ENCODE results near the gene RBMS1. TPM values are rescaled to one million over a fixed set of nuclear protein-coding genes. Genes with fewer than 3 reads are reported as not detected.

The RBMS1 gene
- total RNA-seq, 1 experiment from 2014 or later = 77.5 TPM

DNA sequence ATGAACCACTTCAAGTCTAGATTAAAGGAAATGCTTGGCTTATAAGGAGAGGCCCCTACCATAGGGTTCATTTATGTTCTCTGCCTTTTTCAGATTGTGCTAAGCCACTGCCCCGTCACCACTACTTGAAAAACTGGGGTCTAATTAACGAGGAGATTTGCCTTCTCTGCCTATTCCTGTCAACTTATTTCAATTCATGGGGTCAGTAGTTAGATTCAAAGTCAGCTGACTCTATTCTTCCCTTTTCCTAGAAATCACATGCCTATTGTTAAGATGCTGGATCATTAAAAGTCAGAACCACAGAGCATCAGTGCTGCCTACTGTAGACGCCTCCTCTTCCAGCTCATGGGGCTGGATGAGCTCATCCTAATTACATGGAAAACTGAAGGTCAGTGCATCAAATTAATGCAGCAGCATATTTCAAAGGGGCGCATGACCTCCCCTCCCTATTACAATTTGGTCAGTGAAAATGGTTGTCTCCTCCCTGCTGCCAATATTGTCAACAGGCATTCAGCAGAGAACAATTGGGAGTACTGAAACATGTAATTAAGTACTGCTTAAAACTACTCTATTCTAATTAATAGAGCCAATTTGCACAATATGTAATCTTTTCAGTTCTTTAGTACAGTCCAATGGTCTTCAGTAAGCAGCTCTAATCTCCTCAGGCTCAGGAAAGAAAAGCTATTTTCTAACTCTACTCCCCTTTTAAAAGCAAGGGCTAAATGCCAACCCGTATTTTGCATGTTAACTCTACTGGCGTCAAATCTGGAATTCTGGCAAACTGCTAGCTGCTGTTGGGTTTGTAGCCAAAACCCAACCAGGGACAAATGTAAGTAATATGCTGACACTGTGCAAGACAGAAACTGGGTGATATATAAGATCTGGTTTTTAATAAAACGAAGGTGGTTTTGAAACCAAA lies 176.2 kb downstream of the RBMS1 start:
- Histone ChIP-seq H3K79me1 (ENCODE audit: insufficient read depth, low read depth, low read length, poor library complexity, severe bottlenecking) (no peaks in the 10 kb centered on the region), H3T11ph (ENCODE audit: low read length) (no peak overlapping the region), H2BK120ac (ENCODE audit: low read depth, low read length, poor library complexity, severe bottlenecking) (no peak overlapping the region), H3K56ac (ENCODE audit: insufficient read length, low read depth, low read length) (no peak overlapping the region), H2AFZ (ENCODE audit: low read length) (no peak overlapping the region), H3K79me2 (ENCODE audit: insufficient read depth, low read length) (no peaks in the 10 kb centered on the region), H2BK15ac (ENCODE audit: low read depth, low read length) (no peak overlapping the region), H3K18ac (ENCODE audit: insufficient read length, low read depth, low read length) (no peak overlapping the region), H3K4me2 (ENCODE audit: insufficient read depth, insufficient read length, low read length) (no peak overlapping the region), H3K9me3 (ENCODE audit: control insufficient read depth, low read depth, low read length) (no peaks in the 10 kb centered on the region), H4K20me1 (ENCODE audit: control insufficient read depth, insufficient read depth, insufficient read length) (no peaks in the 10 kb centered on the region), H2AK5ac (ENCODE audit: insufficient read length, low read length) (no peak overlapping the region), H2BK12ac (ENCODE audit: insufficient read length, low read depth, low read length) (no peak overlapping the region), H4K8ac (replicated peaks; ENCODE audit: insufficient read length, low read depth, low read length) (no peak overlapping the region), H2BK20ac (ENCODE audit: low read depth, low read length, poor library complexity, severe bottlenecking) (no peak overlapping the region), H4K5ac (ENCODE audit: insufficient read length, low read depth, low read length) (no peak overlapping the region), H3K9ac (ENCODE audit: extremely low read depth, insufficient read length, low read length) (no peak overlapping the region), H3K27me3 (ENCODE audit: insufficient read depth, low read length) (no peaks in the 10 kb centered on the region), H4K91ac (ENCODE audit: insufficient read length, low read depth, low read length) (no peak overlapping the region), H2BK5ac (ENCODE audit: insufficient read length, low read length) (no peak overlapping the region), H3K4ac (ENCODE audit: low read depth, low read length) (no peak overlapping the region), H3K27ac (ENCODE audit: insufficient read length, low read depth, low read length) (no peak overlapping the region), H3K14ac (ENCODE audit: insufficient read depth, low read length) (no peak overlapping the region), H3K23me2 (ENCODE audit: insufficient read length, low read depth, low read length, poor library complexity, severe bottlenecking) (no peaks in the 10 kb centered on the region), H3K4me1 (ENCODE audit: insufficient read depth, low read length) (no peaks in the 10 kb centered on the region; the same call in 1 of the 2 replicates), H3K23ac (ENCODE audit: insufficient read length, low read depth, low read length) (no peak overlapping the region)
- peaks cover 0 to 3% (median 0%) of the 10 kb centered on the region in 3 experiments; a peak in 1 of 7 replicates for H3K36me3 Mint-ChIP-seq (ENCODE audit: insufficient read depth in 1 of 3, low read depth in 3 of 3)
- H3K4me3 Mint-ChIP-seq = no peak overlapping the region
- H3K9me3 Mint-ChIP-seq = no peaks in the 10 kb centered on the region
- DNase-seq = no peak
- peaks cover 16 to 26% of the 10 kb centered on the region in 2 experiments for H3K4me1 Mint-ChIP-seq
- no CpG with 5 or more reads among the region's 7 CpGs for WGBS (ENCODE audit: extremely low coverage, insufficient read length, low lambda C conversion rate)
- no peak overlapping the region for H3K27ac Mint-ChIP-seq
- TF ChIP-seq, protein P1, sequence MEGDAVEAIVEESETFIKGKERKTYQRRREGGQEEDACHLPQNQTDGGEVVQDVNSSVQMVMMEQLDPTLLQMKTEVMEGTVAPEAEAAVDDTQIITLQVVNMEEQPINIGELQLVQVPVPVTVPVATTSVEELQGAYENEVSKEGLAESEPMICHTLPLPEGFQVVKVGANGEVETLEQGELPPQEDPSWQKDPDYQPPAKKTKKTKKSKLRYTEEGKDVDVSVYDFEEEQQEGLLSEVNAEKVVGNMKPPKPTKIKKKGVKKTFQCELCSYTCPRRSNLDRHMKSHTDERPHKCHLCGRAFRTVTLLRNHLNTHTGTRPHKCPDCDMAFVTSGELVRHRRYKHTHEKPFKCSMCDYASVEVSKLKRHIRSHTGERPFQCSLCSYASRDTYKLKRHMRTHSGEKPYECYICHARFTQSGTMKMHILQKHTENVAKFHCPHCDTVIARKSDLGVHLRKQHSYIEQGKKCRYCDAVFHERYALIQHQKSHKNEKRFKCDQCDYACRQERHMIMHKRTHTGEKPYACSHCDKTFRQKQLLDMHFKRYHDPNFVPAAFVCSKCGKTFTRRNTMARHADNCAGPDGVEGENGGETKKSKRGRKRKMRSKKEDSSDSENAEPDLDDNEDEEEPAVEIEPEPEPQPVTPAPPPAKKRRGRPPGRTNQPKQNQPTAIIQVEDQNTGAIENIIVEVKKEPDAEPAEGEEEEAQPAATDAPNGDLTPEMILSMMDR (conservative IDR thresholded peaks at IDR 0.05) = no peak
- no peaks in the 10 kb centered on the region for H3K27me3 Mint-ChIP-seq (ENCODE audit: low read depth)

Data from H9 (cell line).